HepG2 (cell line): ENCODE results near the gene MOK. TPM values are rescaled to one million over a fixed set of nuclear protein-coding genes. Genes with fewer than 3 reads are reported as not detected.
A peak's percentile ranks its signal among the peaks of the same experiment; 100 is the strongest.

Experiments used
- ATAC-seq: fragments of 200-7000 bp; cut with Tn5 transposase; 3 replicates; pipeline ENCODE4 v1.9.1; 2020; ENCODE audit warnings: mild to moderate bottlenecking, moderate library complexity
- BruUV-seq: library from RNA; stranded (reverse); fragments of 400-500 nt; replicated peaks from 2 replicates; lab custom pipeline; 2021; lab: Mats Ljungman, UMichigan
- CTCF ChIA-PET: fragments of 300-600 bp; formaldehyde crosslinking; extraction: SDS; loops from one replicate; lab custom pipeline; 2021; ENCODE audit warnings: low total read pairs, inconsistent platforms, low intra/inter-chr PET ratio; lab: Yijun Ruan, JAX
- POLR2A ChIA-PET: fragments of 350-600 bp; sonication (Branson Sonifier 250); formaldehyde crosslinking; loops from one replicate; lab custom pipeline; 2020; ENCODE audit warnings: antibody characterized with exemption, inconsistent platforms; lab: Yijun Ruan, JAX
- DNase-seq: peaks from one replicate; pipeline ENCODE4 v3.0.0-alpha.2; 2015; ENCODE audit warnings: low spot score
- FAIRE-seq: peaks from 3 replicates; lab custom pipeline; 2011; peaks lifted over from hg19 to GRCh38; lab: Jason Lieb, UNC
- H2AFZ ChIP-seq: one replicate; pipeline ENCODE4 v1.6.1; 2011; ENCODE audit warnings: low read length, inconsistent platforms
- H3K27ac ChIP-seq: fragments of 300-600 bp; 3 replicates; pipeline ENCODE4 v1.8.0; 2011; ENCODE audit warnings: mixed run types, mild to moderate bottlenecking, mixed read lengths, low read length, inconsistent platforms; ENCODE audit not compliant: insufficient read depth; ENCODE audit errors: extremely low read length
- H3K27me3 ChIP-seq, 2 experiments: fragments of 200-600 bp in 1 of 2; 2 replicates in 1 of 2; 3 replicates in 1 of 2; pipeline versions ENCODE4 v1.6.0 to v1.8.0; 2011; ENCODE audit warnings: low read length in 2 of 2, mild to moderate bottlenecking in 2 of 2, moderate library complexity in 2 of 2, inconsistent platforms in 1 of 2; ENCODE audit not compliant: insufficient read depth in 2 of 2, control insufficient read depth in 1 of 2
- H3K36me3 ChIP-seq, 2 experiments: fragments of 200-600 bp in 1 of 2; replicated peaks in 1 of 2; 2 replicates in 1 of 2; 3 replicates in 1 of 2; pipeline versions ENCODE4 v1.5.1 to v1.8.0; 2011; ENCODE audit warnings: low read length in 2 of 2, inconsistent platforms in 1 of 2; ENCODE audit not compliant: insufficient read depth in 2 of 2, control insufficient read depth in 1 of 2
- H3K4me1 ChIP-seq: 2 replicates; pipeline ENCODE4 v1.5.1; 2012; ENCODE audit warnings: low read length, inconsistent platforms; ENCODE audit not compliant: insufficient read depth
- H3K4me2 ChIP-seq: 2 replicates; pipeline ENCODE4 v1.6.0; 2011; ENCODE audit warnings: low read depth, low read length, inconsistent platforms
- H3K4me3 ChIP-seq, 3 experiments: fragments of 200-600 bp in 1 of 3; sonication (generic), shearing (Covaris generic) in 1 of 3; replicated peaks in 1 of 3; 2 replicates each; pipeline ENCODE4 v1.5.1; 2011 to 2016; ENCODE audit warnings: low read length in 3 of 3, inconsistent platforms in 2 of 3, low read depth in 2 of 3, mild to moderate bottlenecking in 2 of 3, control low read depth in 1 of 3, mixed read lengths in 1 of 3; ENCODE audit not compliant: insufficient read depth in 1 of 3
- H3K79me2 ChIP-seq: one replicate; pipeline ENCODE4 v1.6.1; 2011; ENCODE audit warnings: low read length, inconsistent platforms; ENCODE audit not compliant: insufficient read depth
- H3K9ac ChIP-seq: 2 replicates; pipeline ENCODE4 v1.6.0; 2011; ENCODE audit warnings: mild to moderate bottlenecking, low read depth, low read length, inconsistent platforms; ENCODE audit not compliant: insufficient read depth
- H3K9me3 ChIP-seq: 2 replicates; pipeline ENCODE4 v1.5.1; 2012; ENCODE audit warnings: mild to moderate bottlenecking, low read length
- H4K20me1 ChIP-seq: 2 replicates; pipeline ENCODE4 v1.6.0; 2011; ENCODE audit warnings: inconsistent platforms, mild to moderate bottlenecking, low read length, moderate library complexity; ENCODE audit not compliant: insufficient read depth
- FIP1L1 ChIP-seq: fragments of 200-400 bp; formaldehyde crosslinking; IDR thresholded peaks from 2 replicates; pipeline ENCODE4 v1.6.1; 2018; ENCODE audit warnings: low read depth, mild to moderate bottlenecking, low read length, moderate library complexity, borderline replicate concordance; ENCODE audit not compliant: insufficient read depth
- HIVEP1 ChIP-seq: sonication (generic); formaldehyde crosslinking; IDR thresholded peaks from 2 replicates; pipeline ENCODE4 v1.4.0; 2020; ENCODE audit warnings: mild to moderate bottlenecking, missing genetic modification reagents
- NR2C2 ChIP-seq: sonication (generic); formaldehyde crosslinking; IDR thresholded peaks from 2 replicates; pipeline ENCODE4 v1.4.0; 2020; ENCODE audit warnings: missing genetic modification reagents, mild to moderate bottlenecking, moderate library complexity, borderline replicate concordance
- PRMT3 ChIP-seq: sonication (generic); formaldehyde crosslinking; IDR thresholded peaks from 2 replicates; pipeline ENCODE4 v1.8.1; 2022; ENCODE audit warnings: low read depth, mild to moderate bottlenecking, moderate library complexity, missing genetic modification reagents, borderline replicate concordance
- PTBP1 ChIP-seq: fragments of 200-400 bp; formaldehyde crosslinking; IDR thresholded peaks from 2 replicates; pipeline ENCODE4 v1.6.1; 2018; ENCODE audit warnings: low read length, low read depth; ENCODE audit not compliant: poor library complexity, severe bottlenecking
- SATB2 ChIP-seq: sonication (generic); formaldehyde crosslinking; IDR thresholded peaks from 2 replicates; pipeline ENCODE4 v1.5.0; 2020; ENCODE audit warnings: missing genetic modification reagents
- SNAI1 ChIP-seq: sonication (generic); formaldehyde crosslinking; IDR thresholded peaks from 2 replicates; pipeline ENCODE4 v1.5.0; 2020; ENCODE audit warnings: mild to moderate bottlenecking, missing genetic modification reagents, borderline replicate concordance
- SOX6 ChIP-seq, 2 experiments: fragments of 450-650 bp in 1 of 2; sonication (generic) in 1 of 2; formaldehyde crosslinking in 1 of 2; IDR thresholded peaks; 2 replicates each; pipeline versions ENCODE4 v1.4.0 to v1.6.1; 2017 to 2020; ENCODE audit warnings: antibody characterized with exemption in 1 of 2, mild to moderate bottlenecking in 1 of 2, missing genetic modification reagents in 1 of 2
- SRY ChIP-seq: sonication (generic); formaldehyde crosslinking; IDR thresholded peaks from 2 replicates; pipeline ENCODE4 v1.8.0; 2022; ENCODE audit warnings: mild to moderate bottlenecking, missing genetic modification reagents
- TBP ChIP-seq: sonication (generic); formaldehyde crosslinking; IDR thresholded peaks from 2 replicates; pipeline ENCODE4 v1.5.0; 2020; ENCODE audit warnings: missing genetic modification reagents
- ZFP1 ChIP-seq: IDR thresholded peaks from 2 replicates; pipeline ENCODE4 v1.6.1; 2016
- ZFY ChIP-seq: sonication (generic); formaldehyde crosslinking; IDR thresholded peaks from 2 replicates; pipeline ENCODE4 v1.4.0; 2020; ENCODE audit warnings: missing genetic modification reagents
- ZNF17 ChIP-seq: sonication (generic); formaldehyde crosslinking; IDR thresholded peaks from 2 replicates; pipeline ENCODE4 v1.5.0; 2020; ENCODE audit warnings: mild to moderate bottlenecking, missing genetic modification reagents
- ZNF484 ChIP-seq: sonication (generic); formaldehyde crosslinking; IDR thresholded peaks from 2 replicates; pipeline ENCODE4 v1.5.1; 2020; ENCODE audit warnings: mild to moderate bottlenecking, low read depth, missing genetic modification reagents, borderline replicate concordance
- ZNF510 ChIP-seq: sonication (generic); formaldehyde crosslinking; IDR thresholded peaks from 2 replicates; pipeline ENCODE4 v1.4.0; 2020; ENCODE audit warnings: low read depth, mild to moderate bottlenecking, missing genetic modification reagents
- ZNF598 ChIP-seq: sonication (generic); formaldehyde crosslinking; IDR thresholded peaks from 2 replicates; pipeline ENCODE4 v1.5.1; 2020; ENCODE audit warnings: mild to moderate bottlenecking, missing genetic modification reagents, borderline replicate concordance
- ZNF749 ChIP-seq: sonication (generic); formaldehyde crosslinking; IDR thresholded peaks from 2 replicates; pipeline ENCODE4 v1.8.0; 2022; ENCODE audit warnings: mild to moderate bottlenecking, missing genetic modification reagents, moderate library complexity, borderline replicate concordance
- ZNF788 ChIP-seq: sonication (generic); formaldehyde crosslinking; IDR thresholded peaks from 2 replicates; pipeline ENCODE4 v1.5.0; 2020; ENCODE audit warnings: mild to moderate bottlenecking, missing genetic modification reagents, borderline replicate concordance
- ZNF841 ChIP-seq: sonication (generic); formaldehyde crosslinking; IDR thresholded peaks from 2 replicates; pipeline ENCODE4 v1.8.1; 2023; ENCODE audit warnings: missing genetic modification reagents, borderline replicate concordance
- WGBS: methylation state at CpG from one replicate; pipeline ENCODE4 v1.1.6; 2017; ENCODE audit warnings: low lambda C conversion rate; 5-methylcytosine and 5-hydroxymethylcytosine counted together
- in situ Hi-C: cut with HindIII; loops from 2 replicates; pipeline ENCODE4 v1.10.0; 2017; ENCODE audit warnings: low pct_unique_long_range_greater_than_20kb; ENCODE audit not compliant: extremely low pct_ligation_motif_present
- intact Hi-C: fragments of 100-400 bp; cut with micrococcal nuclease; formaldehyde crosslinking; loops from one replicate; pipeline ENCODE4 v1.10.0; 2022; ENCODE audit not compliant: unreplicated experiment
- polyA plus RNA-seq, 8 experiments: library from polyadenylated mRNA; depleted of rRNA in 3 of 8; stranded (reverse) in 7 of 8; unstranded in 1 of 8; fragments of >200 nt; fragmentation: Illumina TruSeq in 4 of 8; extraction: Trizol in 4 of 8; gene quantifications; 2 replicates each; pipeline versions ENCODE4 v1.2.1 to v1.2.3, GENCODE V29; 2011 to 2016; ENCODE audit warnings: low read depth in 4 of 8, missing spikeins in 1 of 8, mixed read lengths in 1 of 8; ENCODE audit not compliant: insufficient read depth in 1 of 8
- total RNA-seq, 5 experiments: library from RNA; depleted of rRNA; stranded (reverse); fragments of >200 nt; fragmentation: Illumina TruSeq; extraction: Trizol; gene quantifications; 2 replicates each; pipeline ENCODE4 v1.2.3, GENCODE V29; 2016; ENCODE audit warnings: low read depth in 1 of 5
- TF ChIP-seq, protein P1 (sequence below): sonication (generic); formaldehyde crosslinking; IDR thresholded peaks from 2 replicates; pipeline ENCODE4 v1.8.0; 2022; ENCODE audit warnings: missing genetic modification reagents, mild to moderate bottlenecking, moderate library complexity, borderline replicate concordance

Gene MOK
- total and polyA plus RNA-seq, 2 of the 13 experiments (the other 11 are each of a cell fraction or from before 2014, with no cell fraction given) = 15.3 to 16.9 TPM

DNA sequence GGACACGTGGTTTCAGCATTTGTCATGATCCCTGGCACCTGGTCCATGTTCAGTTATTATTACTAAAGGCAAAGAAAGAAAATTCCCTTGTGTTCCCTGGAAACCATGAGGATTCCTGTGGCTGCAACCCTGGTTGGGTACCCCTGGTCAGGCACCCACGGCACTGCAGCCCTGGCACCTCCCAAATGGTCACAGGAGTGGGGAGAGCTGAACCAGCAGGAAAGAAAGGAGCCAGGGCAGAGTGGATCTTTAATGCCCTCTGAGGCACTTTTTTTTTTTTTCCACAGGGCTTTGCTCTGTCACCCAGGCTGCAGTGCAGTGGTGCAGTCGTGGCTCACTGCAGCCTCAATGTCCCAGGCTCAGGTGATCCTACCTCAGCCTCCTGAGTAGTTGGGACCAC is 40.3 kb upstream of the MOK start:
- Histone ChIP-seq H3K27me3 (no peaks in the 10 kb centered on the region), H3K4me2 (no peak overlapping the region), H2AFZ (no peak overlapping the region), H3K27ac (peak overlapping the region; percentile 62), H3K36me3 (peaks cover 14 to 35% of the 10 kb centered on the region in 2 experiments), H3K4me1 (peaks cover 17% of the 10 kb centered on the region), H3K4me3 (no peak overlapping the region), H3K79me2 (no peaks in the 10 kb centered on the region), H3K9ac (no peak overlapping the region), H3K9me3 (no peaks in the 10 kb centered on the region), H4K20me1 (no peaks in the 10 kb centered on the region)
- 93% methylated on average over 3 of the region's 3 CpGs for WGBS
- ATAC-seq (no peak), FAIRE-seq (no peak), DNase-seq (no peak)
- BruUV-seq = no TSS peak
- intact Hi-C loops (no loop called here), in situ Hi-C loops (no loop called here)
- CTCF ChIA-PET = no interaction called here
- TF ChIP-seq ZNF841 (CRISPR knock-in tag) = no peak
- no peak for TF ChIP-seq FIP1L1
- TF ChIP-seq SOX6 (IDR thresholded peaks at IDR 0.05) = no peak
- TF ChIP-seq SOX6 (CRISPR knock-in tag; IDR thresholded peaks at IDR 0.05) = no peak
- no peak for TF ChIP-seq PRMT3 (CRISPR knock-in tag)
- TF ChIP-seq TBP (CRISPR knock-in tag) = no peak
- TF ChIP-seq ZNF788 (CRISPR knock-in tag) = no peak
- no peak for TF ChIP-seq ZFY (CRISPR knock-in tag)
- no peak for TF ChIP-seq ZNF598 (CRISPR knock-in tag)
- no peak for TF ChIP-seq PTBP1
- TF ChIP-seq ZFP1 (CRISPR knock-in tag) = no peak
- TF ChIP-seq SRY (CRISPR knock-in tag) = no peak
- TF ChIP-seq NR2C2 = no peak
- no peak for TF ChIP-seq ZNF484 (CRISPR knock-in tag)
- TF ChIP-seq, protein P1, sequence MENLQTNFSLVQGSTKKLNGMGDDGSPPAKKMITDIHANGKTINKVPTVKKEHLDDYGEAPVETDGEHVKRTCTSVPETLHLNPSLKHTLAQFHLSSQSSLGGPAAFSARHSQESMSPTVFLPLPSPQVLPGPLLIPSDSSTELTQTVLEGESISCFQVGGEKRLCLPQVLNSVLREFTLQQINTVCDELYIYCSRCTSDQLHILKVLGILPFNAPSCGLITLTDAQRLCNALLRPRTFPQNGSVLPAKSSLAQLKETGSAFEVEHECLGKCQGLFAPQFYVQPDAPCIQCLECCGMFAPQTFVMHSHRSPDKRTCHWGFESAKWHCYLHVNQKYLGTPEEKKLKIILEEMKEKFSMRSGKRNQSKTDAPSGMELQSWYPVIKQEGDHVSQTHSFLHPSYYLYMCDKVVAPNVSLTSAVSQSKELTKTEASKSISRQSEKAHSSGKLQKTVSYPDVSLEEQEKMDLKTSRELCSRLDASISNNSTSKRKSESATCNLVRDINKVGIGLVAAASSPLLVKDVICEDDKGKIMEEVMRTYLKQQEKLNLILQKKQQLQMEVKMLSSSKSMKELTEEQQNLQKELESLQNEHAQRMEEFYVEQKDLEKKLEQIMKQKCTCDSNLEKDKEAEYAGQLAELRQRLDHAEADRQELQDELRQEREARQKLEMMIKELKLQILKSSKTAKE (CRISPR knock-in tag) = no peak
- TF ChIP-seq ZNF17 = no peak
- TF ChIP-seq ZNF510 = no peak
- no peak for TF ChIP-seq SNAI1 (CRISPR knock-in tag)
- no peak for TF ChIP-seq HIVEP1 (CRISPR knock-in tag)
- no peak for TF ChIP-seq ZNF749 (CRISPR knock-in tag)
- no peak for TF ChIP-seq SATB2
- POLR2A ChIA-PET = no interaction called here
